ENCODE data around the gene C16orf92. TPM values are rescaled to one million over a fixed set of nuclear protein-coding genes. Genes with fewer than 3 reads are reported as not detected.
"Not testable (repeated sequence)": the region's sequence is repeated elsewhere in the genome, so short reads cannot be mapped to it uniquely, and the experiment has no call there.

Gene C16orf92
- total RNA-seq, 4 donors from 2014 or later = not detected

DNA sequence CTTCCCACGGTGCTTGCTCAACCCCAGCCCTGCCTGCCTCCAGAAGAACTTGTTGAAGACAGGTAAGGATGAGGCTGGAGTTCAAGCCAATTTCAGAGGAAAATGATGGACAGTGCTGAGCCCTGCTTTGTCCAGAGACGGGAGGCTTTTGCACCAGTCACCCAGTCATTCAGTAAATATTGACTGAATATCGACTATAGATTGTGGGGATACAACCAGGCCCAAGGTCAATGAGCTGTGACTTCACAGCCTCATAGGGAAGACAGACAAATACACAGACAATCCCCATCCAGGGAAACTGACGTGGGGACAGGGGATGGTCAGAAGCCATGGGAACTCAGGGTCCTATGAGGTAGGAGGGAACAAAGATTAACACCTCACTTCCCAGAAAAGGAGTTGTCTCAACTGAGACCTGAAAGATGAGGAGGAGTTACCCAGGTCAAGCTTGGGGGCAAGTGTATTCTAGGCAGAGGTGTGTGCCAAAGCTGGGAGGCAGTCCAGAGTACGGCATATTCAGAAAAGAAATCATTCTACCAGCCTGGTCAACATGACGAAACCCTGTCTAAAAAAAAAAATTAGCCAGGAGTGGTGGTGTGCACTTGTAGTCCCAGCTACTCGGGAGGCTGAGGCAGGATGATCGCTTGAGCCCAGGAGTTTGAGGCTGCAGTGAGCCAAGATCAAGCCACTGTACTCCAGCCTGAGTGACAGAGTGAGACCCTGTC, 6.3 kb upstream of the C16orf92 start:
- WGBS, 2 donors = 77 to 78% methylated on average over 8 of the region's 8 CpGs
- Histone ChIP-seq H3K27ac (no peak overlapping the region), H3K4me1 (peaks cover 11% of the 10 kb centered on the region in 2 donors), H3K36me3 (no peaks in the 10 kb centered on the region), H3K9me3 (no peaks in the 10 kb centered on the region), H3K27me3 (no peaks in the 10 kb centered on the region), H3K4me3 (replicated peaks in 1 of 3) (no peak overlapping the region)
- no peak for DNase-seq
- intact Hi-C loops (cut with DNase I) = no loop called here
- TF ChIP-seq, protein P1, sequence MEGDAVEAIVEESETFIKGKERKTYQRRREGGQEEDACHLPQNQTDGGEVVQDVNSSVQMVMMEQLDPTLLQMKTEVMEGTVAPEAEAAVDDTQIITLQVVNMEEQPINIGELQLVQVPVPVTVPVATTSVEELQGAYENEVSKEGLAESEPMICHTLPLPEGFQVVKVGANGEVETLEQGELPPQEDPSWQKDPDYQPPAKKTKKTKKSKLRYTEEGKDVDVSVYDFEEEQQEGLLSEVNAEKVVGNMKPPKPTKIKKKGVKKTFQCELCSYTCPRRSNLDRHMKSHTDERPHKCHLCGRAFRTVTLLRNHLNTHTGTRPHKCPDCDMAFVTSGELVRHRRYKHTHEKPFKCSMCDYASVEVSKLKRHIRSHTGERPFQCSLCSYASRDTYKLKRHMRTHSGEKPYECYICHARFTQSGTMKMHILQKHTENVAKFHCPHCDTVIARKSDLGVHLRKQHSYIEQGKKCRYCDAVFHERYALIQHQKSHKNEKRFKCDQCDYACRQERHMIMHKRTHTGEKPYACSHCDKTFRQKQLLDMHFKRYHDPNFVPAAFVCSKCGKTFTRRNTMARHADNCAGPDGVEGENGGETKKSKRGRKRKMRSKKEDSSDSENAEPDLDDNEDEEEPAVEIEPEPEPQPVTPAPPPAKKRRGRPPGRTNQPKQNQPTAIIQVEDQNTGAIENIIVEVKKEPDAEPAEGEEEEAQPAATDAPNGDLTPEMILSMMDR (IDR thresholded peaks at IDR 0.05) = no peak
- no peak for TF ChIP-seq POLR2A (IDR thresholded peaks at IDR 0.05)

DNA sequence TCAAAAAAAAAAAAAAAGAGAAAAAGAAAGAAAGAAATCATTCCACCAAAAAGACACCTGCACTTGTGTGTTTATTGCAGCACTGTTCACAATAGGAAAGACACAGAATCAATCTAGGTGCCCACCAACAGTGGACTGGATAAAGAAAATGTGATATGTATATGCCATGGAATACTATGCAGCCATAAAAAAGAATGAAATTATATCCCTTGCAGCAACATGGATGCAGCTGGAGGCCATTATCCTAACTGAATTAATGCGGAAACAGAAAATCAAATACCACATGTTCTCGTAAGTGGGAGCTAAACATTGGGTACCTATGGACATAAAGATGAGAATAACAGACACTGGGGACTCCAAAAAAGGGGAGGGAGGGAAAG, 5.7 kb upstream of the C16orf92 start:
- no peak for DNase-seq
- TF ChIP-seq POLR2A (IDR thresholded peaks at IDR 0.05) = no peak
- TF ChIP-seq, protein P1 (IDR thresholded peaks at IDR 0.05) = no peak

DNA sequence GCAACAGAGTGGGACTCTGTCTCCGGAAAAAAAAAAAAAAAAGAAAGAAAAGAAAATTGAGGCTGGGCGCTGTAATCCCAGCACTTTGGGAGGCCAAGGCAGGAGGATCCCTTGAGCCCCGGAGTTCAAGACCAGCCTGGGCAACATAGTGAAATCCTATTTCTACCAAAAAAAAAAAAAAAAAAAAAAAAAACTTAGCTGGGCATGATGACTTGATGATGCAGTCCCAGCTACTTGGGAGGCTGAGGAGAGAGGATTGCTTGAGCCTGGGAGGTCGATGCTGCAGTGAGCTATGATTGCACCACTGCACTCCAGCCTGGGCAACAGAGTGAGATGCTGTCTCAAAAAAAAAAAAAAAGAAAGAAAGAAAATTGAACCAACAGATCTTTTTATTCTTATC, 5.1 kb upstream of the C16orf92 start:
- H3K9me3 ChIP-seq; H3K36me3 ChIP-seq; DNase-seq; H3K27me3 ChIP-seq; H3K27ac ChIP-seq; intact Hi-C loops (cut with DNase I); H3K4me3 ChIP-seq (replicated peaks in 1 of 3): not testable (repeated sequence)
- peaks cover 11 to 12% of the 10 kb centered on the region in 2 donors for H3K4me1 ChIP-seq
- 85 to 87% methylated on average over 4 of the region's 4 CpGs for WGBS, 2 donors

More for the DNA sequence above, 5.7 kb upstream of the C16orf92 start:
- no peak overlapping the region for H3K27ac ChIP-seq
- no peaks in the 10 kb centered on the region for H3K36me3 ChIP-seq
- no peaks in the 10 kb centered on the region for H3K9me3 ChIP-seq
- H3K4me3 ChIP-seq (replicated peaks in 1 of 3) = no peak overlapping the region
- H3K4me1 ChIP-seq = peaks cover 11 to 12% of the 10 kb centered on the region in 2 donors
- H3K27me3 ChIP-seq = no peaks in the 10 kb centered on the region
- WGBS, 2 donors = 97 to 99% methylated on average over 2 of the region's 2 CpGs
- intact Hi-C loops (cut with DNase I) = no loop called here

DNA sequence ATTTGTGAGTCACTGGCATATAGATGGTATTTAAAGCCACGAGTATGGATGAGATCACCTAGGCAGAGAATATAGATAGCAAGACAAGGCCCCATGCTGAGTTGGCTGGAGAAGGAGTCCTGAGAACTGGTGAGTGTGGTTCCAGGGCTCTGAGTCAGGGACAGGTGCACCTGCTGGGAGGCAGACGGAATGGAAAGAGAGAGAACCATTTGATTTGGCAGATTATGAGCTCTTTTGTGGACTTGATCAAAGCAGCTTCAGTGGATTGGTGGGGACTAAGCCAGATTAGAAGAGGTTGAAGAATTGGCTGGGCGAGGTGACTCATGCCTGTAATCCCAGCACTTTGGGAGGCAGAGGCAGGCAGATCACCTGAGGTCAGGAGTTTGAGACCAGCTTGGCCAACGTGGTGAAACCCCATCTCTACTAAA, 4.3 kb upstream of the C16orf92 start:
- WGBS, 2 donors = 76 to 86% methylated on average over 4 of the region's 4 CpGs
- H3K27ac ChIP-seq = no peak overlapping the region
- no peak overlapping the region for H3K4me3 ChIP-seq (replicated peaks in 1 of 3)
- H3K27me3 ChIP-seq = no peaks in the 10 kb centered on the region
- H3K36me3 ChIP-seq = no peaks in the 10 kb centered on the region
- H3K4me1 ChIP-seq = peaks cover 11 to 12% of the 10 kb centered on the region in 2 donors
- H3K9me3 ChIP-seq = no peaks in the 10 kb centered on the region
- intact Hi-C loops (cut with DNase I) = no loop called here
- TF ChIP-seq POLR2A (IDR thresholded peaks at IDR 0.05) = no peak
- TF ChIP-seq, protein P1 (IDR thresholded peaks at IDR 0.05) = no peak
- no peak for DNase-seq

DNA sequence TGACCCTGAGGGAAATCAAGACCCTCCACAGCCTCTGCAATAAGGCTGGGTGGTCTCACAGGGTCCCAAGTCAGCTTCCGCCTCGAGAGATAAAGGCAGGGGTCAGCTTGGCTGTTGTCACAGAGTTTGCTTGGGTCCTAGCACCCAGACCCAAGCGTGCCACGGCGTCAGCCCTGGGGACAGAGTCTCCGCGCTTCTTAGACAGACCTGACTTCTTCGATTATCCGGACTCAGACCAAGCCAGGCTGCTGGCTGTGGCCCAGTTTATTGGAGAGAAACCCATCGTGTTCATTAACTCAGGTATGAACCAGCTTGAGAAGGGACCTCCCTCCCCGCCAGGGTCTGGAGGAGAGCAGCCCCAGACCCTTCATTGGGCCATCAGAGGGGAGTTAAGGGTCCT, 588 bp downstream of the C16orf92 start:
- intact Hi-C loops (cut with DNase I) = loop anchor here (10.0 kb wide), 1 partner anchor 189 kb away; no protein-coding TSS in a partner anchor

More for the DNA sequence above, 588 bp downstream of the C16orf92 start:
- no peak for TF ChIP-seq POLR2A (IDR thresholded peaks at IDR 0.05)
- TF ChIP-seq, protein P1 (IDR thresholded peaks at IDR 0.05) = no peak
- Histone ChIP-seq H3K27ac (no peak overlapping the region), H3K27me3 (no peaks in the 10 kb centered on the region), H3K4me1 (peaks cover 6 to 8% of the 10 kb centered on the region in 2 donors), H3K4me3 (replicated peaks in 1 of 3) (no peak overlapping the region), H3K36me3 (no peaks in the 10 kb centered on the region), H3K9me3 (no peaks in the 10 kb centered on the region)
- DNase-seq = no peak
- 81 to 92% methylated on average over 6 to 11 of the region's 11 CpGs for WGBS, 2 donors
